Smooth muscle cell (in vitro differentiated cells): ENCODE data around the gene PTF1A. TPM values are rescaled to one million over a fixed set of nuclear protein-coding genes. Genes with fewer than 3 reads are reported as not detected.

ENCODE experiments used
- DNase-seq: peaks from one replicate; lab custom pipeline; 2025; ENCODE audit not compliant: unreplicated experiment; lab: John Stamatoyannopoulos, UW
- H2AFZ ChIP-seq: fragments of 200-600 bp; sonication (generic); 2 replicates; pipeline ENCODE4 v1.6.0; 2016; ENCODE audit warnings: antibody characterized with exemption, low read depth, mild to moderate bottlenecking
- H3F3A ChIP-seq: fragments of 200-600 bp; sonication (generic); 2 replicates; pipeline ENCODE4 v1.6.0; 2017; ENCODE audit warnings: antibody characterized with exemption, low read depth
- H3K27ac ChIP-seq: fragments of 200-600 bp; sonication (generic); 2 replicates; pipeline ENCODE4 v1.5.1; 2016; ENCODE audit warnings: low read depth, mild to moderate bottlenecking
- H3K27me3 ChIP-seq: fragments of 200-600 bp; sonication (generic); 2 replicates; pipeline ENCODE4 v1.6.1; 2016; ENCODE audit warnings: low read depth, mild to moderate bottlenecking
- H3K36me3 ChIP-seq: fragments of 200-600 bp; sonication (generic); 2 replicates; pipeline ENCODE4 v1.5.1; 2016; ENCODE audit warnings: low read depth
- H3K4me1 ChIP-seq: fragments of 200-600 bp; sonication (generic); 2 replicates; pipeline ENCODE4 v1.5.1; 2016; ENCODE audit warnings: low read depth
- H3K4me2 ChIP-seq: fragments of 200-600 bp; sonication (generic); 2 replicates; pipeline ENCODE4 v1.6.0; 2016; ENCODE audit warnings: mild to moderate bottlenecking
- H3K4me3 ChIP-seq: fragments of 200-600 bp; sonication (generic); 2 replicates; pipeline ENCODE4 v1.5.1; 2016; ENCODE audit warnings: mild to moderate bottlenecking
- H3K79me2 ChIP-seq: fragments of 200-600 bp; sonication (generic); 2 replicates; pipeline ENCODE4 v1.6.0; 2016; ENCODE audit warnings: low read depth, mild to moderate bottlenecking
- H3K9ac ChIP-seq: fragments of 200-600 bp; sonication (generic); 2 replicates; pipeline ENCODE4 v1.6.0; 2016; ENCODE audit warnings: low read depth
- H3K9me3 ChIP-seq: fragments of 200-600 bp; sonication (generic); replicated peaks from 2 replicates; pipeline ENCODE4 v1.5.1; 2016; ENCODE audit warnings: low read depth
- H4K20me1 ChIP-seq: fragments of 200-600 bp; sonication (generic); 2 replicates; pipeline ENCODE4 v1.6.0; 2016; ENCODE audit warnings: low read depth
- WGBS: methylation state at CpG from one replicate; pipeline ENCODE4 v1.1.7; 2016; ENCODE audit warnings: low lambda C conversion rate; 5-methylcytosine and 5-hydroxymethylcytosine counted together
- polyA plus RNA-seq: library from polyadenylated mRNA; unstranded; fragments of >200 nt; fragmentation: Nextera tagmentation; extraction: Ambion mirVana; gene quantifications from 2 replicates; pipeline ENCODE4 v1.2.1, GENCODE V29; 2016
- total RNA-seq: library from RNA; depleted of rRNA; stranded (reverse); fragments of >200 nt; gene quantifications from 2 replicates; pipeline ENCODE4 v1.2.3, GENCODE V29; 2014
- TF ChIP-seq, protein P1 (sequence below): fragments of 200-600 bp; sonication (generic); IDR thresholded peaks from 2 replicates; pipeline ENCODE4 v1.5.1; 2017; ENCODE audit warnings: borderline replicate concordance, mild to moderate bottlenecking, antibody characterized with exemption; ENCODE audit not compliant: insufficient read depth, poor library complexity, severe bottlenecking

Gene PTF1A
- total and polyA plus RNA-seq, 2 experiments from 2014 or later, result 0.17 TPM; not detected in 1

DNA sequence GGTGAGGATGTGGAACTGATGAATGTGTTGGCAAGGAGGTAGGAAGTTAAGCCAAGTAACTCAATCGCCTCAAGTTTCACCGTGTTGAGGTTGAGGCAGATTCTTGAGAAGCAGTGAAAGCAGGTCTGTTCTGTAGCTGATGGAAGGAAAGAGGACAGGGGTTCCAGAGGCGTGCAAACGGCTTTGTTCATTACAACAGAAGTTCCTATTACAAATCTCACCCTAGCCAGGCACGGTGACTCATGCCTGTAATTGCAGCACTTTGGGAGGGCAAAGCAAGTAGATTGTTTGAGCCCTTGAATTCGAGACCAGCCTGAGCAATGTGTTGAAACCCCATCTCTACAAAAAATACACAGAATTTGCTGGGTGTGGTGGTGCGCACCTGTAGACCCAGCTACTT, 36.9 kb upstream of the PTF1A start:
- DNase-seq, result no peak
- H3K36me3 ChIP-seq, result no peaks in the 10 kb centered on the region
- 59% methylated on average over 7 of the region's 7 CpGs for WGBS

DNA sequence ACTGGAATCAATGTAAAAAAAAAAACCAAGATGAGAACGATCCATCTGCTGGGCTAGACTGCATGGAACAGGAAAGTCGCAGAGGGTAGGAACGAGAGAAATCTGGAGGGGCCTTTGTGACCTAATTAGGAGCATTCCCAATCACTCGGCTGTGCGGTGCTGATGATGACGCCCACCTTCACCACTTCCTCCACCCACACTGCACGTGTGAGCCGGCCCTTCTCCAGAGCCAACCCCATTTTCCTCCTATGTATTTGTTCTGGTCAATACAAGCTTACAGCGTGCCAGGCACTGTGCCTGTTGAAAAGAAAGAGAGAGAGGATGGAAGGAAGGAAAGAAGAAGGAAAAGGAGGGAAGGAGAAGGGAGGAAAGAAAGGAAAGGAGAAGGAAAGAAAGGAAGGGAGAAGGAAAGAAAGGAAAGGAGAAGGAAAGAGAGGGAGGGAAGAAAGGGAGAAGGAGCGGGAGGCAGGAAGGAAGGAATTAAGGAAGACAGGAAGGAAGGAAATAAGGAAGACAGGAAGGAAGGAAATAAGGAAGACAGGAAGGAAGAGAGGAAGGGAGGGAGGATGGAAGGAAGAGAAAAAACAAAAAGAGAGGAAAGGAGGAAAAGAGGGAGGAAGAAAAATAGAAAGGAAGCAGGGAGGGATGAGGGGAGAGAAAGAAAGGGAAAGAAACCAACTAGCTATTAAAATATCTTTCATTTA, 35.5 kb upstream of the PTF1A start:
- no peaks in the 10 kb centered on the region for H4K20me1 ChIP-seq
- H3K27ac ChIP-seq, result no peak overlapping the region
- H3K9ac ChIP-seq, result no peak overlapping the region
- H3K4me2 ChIP-seq, result no peak overlapping the region
- no peaks in the 10 kb centered on the region for H3F3A ChIP-seq
- H3K4me1 ChIP-seq, result peaks cover 4% of the 10 kb centered on the region
- 73% methylated on average over 10 of the region's 10 CpGs for WGBS
- H3K36me3 ChIP-seq, result no peaks in the 10 kb centered on the region
- TF ChIP-seq, protein P1, sequence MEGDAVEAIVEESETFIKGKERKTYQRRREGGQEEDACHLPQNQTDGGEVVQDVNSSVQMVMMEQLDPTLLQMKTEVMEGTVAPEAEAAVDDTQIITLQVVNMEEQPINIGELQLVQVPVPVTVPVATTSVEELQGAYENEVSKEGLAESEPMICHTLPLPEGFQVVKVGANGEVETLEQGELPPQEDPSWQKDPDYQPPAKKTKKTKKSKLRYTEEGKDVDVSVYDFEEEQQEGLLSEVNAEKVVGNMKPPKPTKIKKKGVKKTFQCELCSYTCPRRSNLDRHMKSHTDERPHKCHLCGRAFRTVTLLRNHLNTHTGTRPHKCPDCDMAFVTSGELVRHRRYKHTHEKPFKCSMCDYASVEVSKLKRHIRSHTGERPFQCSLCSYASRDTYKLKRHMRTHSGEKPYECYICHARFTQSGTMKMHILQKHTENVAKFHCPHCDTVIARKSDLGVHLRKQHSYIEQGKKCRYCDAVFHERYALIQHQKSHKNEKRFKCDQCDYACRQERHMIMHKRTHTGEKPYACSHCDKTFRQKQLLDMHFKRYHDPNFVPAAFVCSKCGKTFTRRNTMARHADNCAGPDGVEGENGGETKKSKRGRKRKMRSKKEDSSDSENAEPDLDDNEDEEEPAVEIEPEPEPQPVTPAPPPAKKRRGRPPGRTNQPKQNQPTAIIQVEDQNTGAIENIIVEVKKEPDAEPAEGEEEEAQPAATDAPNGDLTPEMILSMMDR, result no peak
- H2AFZ ChIP-seq, result no peak overlapping the region
- no peak for DNase-seq
- no peaks in the 10 kb centered on the region for H3K9me3 ChIP-seq
- H3K4me3 ChIP-seq, result no peak overlapping the region
- H3K79me2 ChIP-seq, result no peaks in the 10 kb centered on the region
- H3K27me3 ChIP-seq, result peaks cover 22% of the 10 kb centered on the region

More for the DNA sequence above, 36.9 kb upstream of the PTF1A start:
- H3K4me2 ChIP-seq, result no peak overlapping the region
- no peaks in the 10 kb centered on the region for H4K20me1 ChIP-seq
- peaks cover 8% of the 10 kb centered on the region for H3K27me3 ChIP-seq
- H3K4me3 ChIP-seq, result no peak overlapping the region
- no peaks in the 10 kb centered on the region for H3K79me2 ChIP-seq
- no peaks in the 10 kb centered on the region for H3F3A ChIP-seq
- H3K4me1 ChIP-seq, result peaks cover 4% of the 10 kb centered on the region
- no peak overlapping the region for H3K9ac ChIP-seq
- no peaks in the 10 kb centered on the region for H3K9me3 ChIP-seq
- no peak overlapping the region for H2AFZ ChIP-seq
- TF ChIP-seq, protein P1, result no peak
- H3K27ac ChIP-seq, result no peak overlapping the region

DNA sequence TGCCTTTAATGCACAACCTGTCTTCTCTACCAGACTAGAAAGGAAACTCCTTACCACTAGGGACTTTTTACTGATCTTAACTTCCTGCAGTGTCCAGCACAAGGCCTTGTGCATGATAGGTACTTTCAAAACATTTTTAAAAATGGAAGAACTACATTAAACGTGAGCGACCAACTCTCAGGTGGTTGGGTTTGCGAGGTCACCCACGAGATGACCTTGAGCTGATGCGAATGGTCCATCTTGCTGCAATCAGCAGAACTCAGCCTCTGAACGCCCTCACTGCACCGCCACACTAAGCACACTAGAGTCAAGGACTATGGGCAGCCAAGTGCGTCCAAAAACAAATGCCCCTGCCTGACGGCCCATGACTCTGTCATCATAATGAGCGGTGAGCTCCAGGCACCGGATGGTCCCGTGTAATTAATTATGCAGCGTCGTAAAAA, 34.9 kb upstream of the PTF1A start:
- Histone ChIP-seq H3K4me2 (no peak overlapping the region), H3K79me2 (no peaks in the 10 kb centered on the region), H3K27ac (no peak overlapping the region), H2AFZ (no peak overlapping the region), H3K4me3 (no peak overlapping the region), H3F3A (no peaks in the 10 kb centered on the region), H4K20me1 (no peaks in the 10 kb centered on the region), H3K9me3 (no peaks in the 10 kb centered on the region), H3K36me3 (no peaks in the 10 kb centered on the region), H3K4me1 (peaks cover 4% of the 10 kb centered on the region), H3K9ac (no peak overlapping the region), H3K27me3 (peaks cover 28% of the 10 kb centered on the region)
- DNase-seq, result no peak
- 79% methylated on average over 14 of the region's 14 CpGs for WGBS
- TF ChIP-seq, protein P1, result no peak
